HG03280 (cell line): Measurements from ENCODE around the gene KRTAP22-1.

Experiments
- ATAC-seq: cut with Tn5 transposase; IDR thresholded peaks from one replicate; pipeline ENCODE4 v1.9.1; 2021; ENCODE audit warnings: mild to moderate bottlenecking, moderate library complexity; ENCODE audit not compliant: unreplicated experiment

Gene KRTAP22-1

DNA sequence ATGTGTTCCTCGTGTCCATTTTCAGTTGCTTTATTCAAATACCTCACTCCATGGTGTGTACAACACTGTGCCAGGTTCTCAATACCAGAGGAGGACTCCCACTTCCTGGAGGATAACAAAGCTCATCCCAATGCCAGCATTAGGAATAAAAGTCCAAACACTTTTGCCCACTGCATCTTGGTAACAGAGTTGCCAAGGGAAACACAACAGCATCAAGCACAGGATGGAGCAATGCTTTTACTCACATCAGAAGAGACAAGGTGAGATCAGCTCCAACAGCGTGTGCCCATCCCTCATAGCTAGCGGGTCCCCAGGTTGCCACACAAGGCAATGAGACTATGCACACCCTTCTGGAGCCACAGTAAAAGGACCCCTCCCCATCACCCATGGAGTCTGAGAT, 22.5 kb downstream of the KRTAP22-1 start:
- no peak for ATAC-seq

DNA sequence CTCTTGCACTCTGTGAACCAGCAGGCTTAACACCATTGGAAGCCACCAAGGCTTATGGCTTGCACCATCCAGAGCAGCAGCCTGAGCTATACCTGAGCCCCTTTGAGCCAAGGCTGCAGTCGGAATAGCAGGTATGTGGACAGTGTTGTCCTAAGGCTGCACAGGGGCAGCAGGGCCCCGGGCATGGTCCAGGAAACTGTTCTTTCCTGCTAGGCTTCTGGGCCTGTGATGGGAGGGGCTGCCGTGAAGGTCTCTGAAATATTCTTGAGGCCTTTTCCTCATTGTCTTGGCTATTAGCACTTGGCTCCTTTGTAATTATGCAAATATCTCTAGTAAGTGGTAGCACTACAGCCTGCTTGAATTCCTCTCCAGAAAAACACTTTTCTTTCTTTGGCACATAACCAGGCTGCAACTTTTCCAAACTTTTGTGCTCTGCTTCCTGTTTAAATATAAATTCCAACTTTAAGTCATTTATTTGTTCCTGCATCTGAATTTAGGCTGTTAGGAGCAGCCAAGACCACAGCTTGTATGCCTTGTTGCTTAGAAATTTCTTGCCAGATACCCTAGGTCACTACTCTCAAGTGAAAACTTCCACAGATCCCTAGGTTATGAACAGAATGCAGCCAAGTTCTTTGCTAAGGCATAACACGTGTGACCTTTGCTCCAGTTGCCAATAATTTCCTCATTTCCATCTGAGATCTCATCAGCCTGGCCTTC, 24.7 kb downstream of the KRTAP22-1 start:
- no peak for ATAC-seq

DNA sequence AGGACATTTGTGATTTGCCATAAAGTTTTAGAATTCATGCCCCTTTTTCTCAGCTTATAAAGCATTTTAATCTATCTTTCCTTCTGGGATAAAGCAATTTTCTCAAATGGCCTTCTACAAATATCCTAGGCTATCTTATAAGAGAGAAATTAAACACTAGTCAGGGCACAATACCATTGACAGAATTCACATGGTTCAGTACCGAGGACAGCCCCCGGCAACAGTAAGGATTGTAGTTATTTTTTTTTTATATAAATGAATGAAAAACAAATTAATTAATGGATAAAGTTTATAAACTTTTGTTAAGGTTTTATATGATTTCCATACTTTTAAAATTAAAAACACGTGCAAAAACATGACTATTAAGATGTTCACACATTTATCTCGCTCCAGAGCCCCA, 27.2 kb downstream of the KRTAP22-1 start:
- ATAC-seq = no peak

DNA sequence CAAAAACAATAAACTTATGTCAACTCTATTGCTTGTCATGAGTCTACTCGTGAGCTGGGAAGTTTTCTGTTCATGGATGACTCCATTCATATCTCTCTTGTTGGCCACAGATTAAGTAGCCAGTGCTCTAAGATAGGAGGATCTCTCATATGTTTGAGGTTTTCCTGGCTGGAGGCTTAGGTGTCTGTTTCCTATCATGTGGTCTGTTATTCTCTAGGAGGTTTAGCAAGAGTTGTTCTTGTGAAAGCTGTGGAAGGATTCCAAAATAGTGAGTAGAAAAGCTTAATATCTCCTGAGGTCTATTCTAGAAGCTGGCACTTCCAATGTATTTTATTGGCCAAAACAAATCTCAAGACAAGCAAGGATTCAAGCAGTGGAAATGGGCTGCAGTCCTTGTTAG, 28.3 kb downstream of the KRTAP22-1 start:
- no peak for ATAC-seq

DNA sequence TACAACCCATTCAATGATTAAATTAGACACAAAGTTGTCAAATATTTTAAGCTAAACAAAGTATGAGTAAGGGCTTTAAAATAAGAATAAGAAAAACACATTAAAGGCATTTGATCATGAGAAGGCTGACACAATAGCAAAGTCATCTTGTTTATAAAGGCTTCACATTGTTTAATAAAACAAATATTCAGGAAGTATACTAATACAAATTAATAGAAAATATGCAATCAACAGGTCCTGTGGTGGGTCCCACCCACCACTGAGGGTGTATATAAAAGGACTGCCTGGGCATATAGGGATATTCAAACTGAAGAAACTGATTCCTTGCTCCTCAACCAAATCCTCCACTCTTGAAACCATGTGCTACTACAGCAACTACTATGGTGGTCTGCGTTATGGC, 34.0 kb downstream of the KRTAP22-1 start, which contains the start of gene KRTAP20-2:
Gene KRTAP20-2, plus strand, starts transcription at position 301 of the 400 bp plus-strand sequence. Its CDS starts 58 bp downstream, at position 359.
- ATAC-seq = no peak

DNA sequence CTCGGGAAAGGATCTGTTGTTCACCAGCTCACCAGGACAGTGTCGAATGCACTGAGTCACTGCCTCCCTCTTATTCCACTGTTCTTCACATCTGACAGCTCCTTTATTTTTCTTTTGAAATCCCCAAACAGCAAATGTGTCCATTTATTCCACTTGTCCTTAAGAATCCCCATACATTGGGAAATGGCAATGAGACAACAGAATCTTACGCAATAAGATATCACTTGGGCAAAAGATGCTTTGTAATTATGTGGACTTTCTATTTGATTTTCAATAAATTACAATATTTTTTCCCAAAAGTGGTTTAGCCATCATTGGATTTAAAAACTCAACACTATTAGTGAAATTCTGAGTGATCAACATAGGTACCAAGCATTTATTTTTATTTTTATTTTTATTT, 37.8 kb downstream of the KRTAP22-1 start:
- no peak for ATAC-seq

DNA sequence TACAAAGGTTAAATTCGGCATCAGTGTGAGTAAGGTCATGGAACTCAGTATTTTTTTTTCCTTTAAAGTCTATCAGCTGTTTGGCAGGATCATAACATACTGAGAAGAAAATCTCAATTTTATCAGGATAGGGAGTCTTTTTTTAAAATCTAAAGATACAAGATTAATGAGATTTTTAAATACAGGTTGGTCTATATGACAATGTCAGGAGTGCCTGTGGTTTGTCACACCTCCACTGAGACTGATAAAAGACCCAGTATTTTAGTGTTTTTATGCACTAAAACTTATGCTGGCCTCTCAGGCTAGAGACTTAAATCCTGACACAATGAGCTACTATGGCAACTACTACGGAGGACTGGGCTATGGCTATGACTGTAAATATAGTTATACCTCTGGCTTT, 41.7 kb downstream of the KRTAP22-1 start, which contains the start of gene KRTAP20-3:
Gene KRTAP20-3, plus strand, starts transcription at position 301 of the 400 bp plus-strand sequence.
- ATAC-seq = no peak

DNA sequence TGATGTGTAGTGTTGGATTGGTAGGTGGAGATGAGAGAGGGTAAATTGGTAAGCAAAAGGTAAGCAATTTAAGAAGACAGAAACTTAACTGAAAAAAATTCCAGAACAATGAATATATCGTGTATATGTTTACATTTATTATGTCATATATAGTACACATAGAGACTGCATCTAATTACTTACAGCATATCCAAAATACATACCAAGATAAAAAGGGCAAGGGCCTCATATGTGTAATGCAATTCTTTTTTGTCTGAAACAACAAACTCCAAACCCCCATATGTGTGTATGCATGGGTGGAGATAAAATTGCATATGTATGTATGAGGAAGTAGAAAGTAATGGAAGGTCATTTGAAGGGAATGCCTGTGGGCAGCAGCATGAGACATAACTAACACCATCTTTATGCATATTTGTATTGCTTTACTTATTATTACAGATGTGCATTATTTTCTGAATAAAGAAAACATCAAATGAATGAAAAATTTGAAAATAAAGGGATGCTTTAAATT, 46.1 kb downstream of the KRTAP22-1 start:
- ATAC-seq = no peak
